Measurements from ENCODE around the gene STRA6.

STRA6 gene

GRCh38 chr15:74193299-74193718 is 9.3 kb downstream of the STRA6 start:
- DNase-seq (ENCODE audit: low read depth): peak; percentile 81
- TF ChIP-seq CTCF (IDR thresholded peaks at IDR 0.05; ENCODE audit: low read length, missing control alignments): no peak
- no peak overlapping the region for H3K4me3 ChIP-seq (replicated peaks; ENCODE audit: low read depth, low read length)

- DNase-seq (ENCODE audit: low read depth): no peak
- H3K4me3 ChIP-seq (replicated peaks; ENCODE audit: low read depth, low read length): no peak overlapping the region
- no peak for TF ChIP-seq CTCF (IDR thresholded peaks at IDR 0.05; ENCODE audit: low read length, missing control alignments)
Observed at GRCh38 chr15:74192751-74193150, 9.8 kb downstream of the STRA6 start.

GRCh38 chr15:74191798-74192197 is 10.8 kb downstream of the STRA6 start:
- no peak for DNase-seq (ENCODE audit: low read depth)
- H3K4me3 ChIP-seq (replicated peaks; ENCODE audit: low read depth, low read length): no peak overlapping the region
- no peak for TF ChIP-seq CTCF (IDR thresholded peaks at IDR 0.05; ENCODE audit: low read length, missing control alignments)

GRCh38 chr15:74188216-74188615 is 14.4 kb downstream of the STRA6 start:
- no peak for TF ChIP-seq CTCF (IDR thresholded peaks at IDR 0.05; ENCODE audit: low read length, missing control alignments)

GRCh38 chr15:74185710-74186348 is 16.8 kb downstream of the STRA6 start:
- TF ChIP-seq CTCF (IDR thresholded peaks at IDR 0.05; ENCODE audit: low read length, missing control alignments): no peak
- no peak overlapping the region for H3K4me3 ChIP-seq (replicated peaks; ENCODE audit: low read depth, low read length)
- no peak for DNase-seq (ENCODE audit: low read depth)

More at GRCh38 chr15:74188216-74188615, 14.4 kb downstream of the STRA6 start:
- no peak overlapping the region for H3K4me3 ChIP-seq (replicated peaks; ENCODE audit: low read depth, low read length)
- DNase-seq (ENCODE audit: low read depth): no peak

GRCh38 chr15:74184582-74185091 is 17.9 kb downstream of the STRA6 start:
- H3K4me3 ChIP-seq (replicated peaks; ENCODE audit: low read depth, low read length): no peak overlapping the region
- TF ChIP-seq CTCF (IDR thresholded peaks at IDR 0.05; ENCODE audit: low read length, missing control alignments): no peak
- no peak for DNase-seq (ENCODE audit: low read depth)

GRCh38 chr15:74182131-74182530 is 20.5 kb downstream of the STRA6 start:
- DNase-seq (ENCODE audit: low read depth): no peak
- H3K4me3 ChIP-seq (replicated peaks; ENCODE audit: low read depth, low read length): no peak overlapping the region
- no peak for TF ChIP-seq CTCF (IDR thresholded peaks at IDR 0.05; ENCODE audit: low read length, missing control alignments)

Measured in fibroblast of pulmonary artery (primary cell).